ENCODE results near the gene AKAP12.
A peak's percentile ranks its signal among the peaks of the same experiment; 100 is the strongest.

The AKAP12 gene

GRCh38 chr6:151291722-151292059 lies 51.9 kb downstream of the AKAP12 start:
- H2AFZ ChIP-seq, result peak overlapping the region; percentile 35
- no peak overlapping the region for H3K4me3 ChIP-seq (ENCODE audit: low read depth, low read length)
- H3K27ac ChIP-seq, result no peak overlapping the region
- peak overlapping the region; percentile 1 for H3K4me2 ChIP-seq (ENCODE audit: low read length)
- no peaks in the 10 kb centered on the region for H3K79me2 ChIP-seq
- no peak for TF ChIP-seq CTCF (IDR thresholded peaks at IDR 0.05)
- H3K4me1 ChIP-seq, result peaks cover 19% of the 10 kb centered on the region
- no peaks in the 10 kb centered on the region for H3K36me3 ChIP-seq (ENCODE audit: control insufficient read depth, insufficient read depth, low read length)
- no peak overlapping the region for H3K9ac ChIP-seq
- H3K9me3 ChIP-seq (ENCODE audit: control insufficient read depth, low read length), result no peaks in the 10 kb centered on the region
- H3K27me3 ChIP-seq (ENCODE audit: control insufficient read depth, insufficient read depth, low read length), result no peaks in the 10 kb centered on the region

- no peak overlapping the region for H3K9ac ChIP-seq
- no peak overlapping the region for H3K27ac ChIP-seq
- H3K4me3 ChIP-seq (ENCODE audit: low read depth, low read length), result no peak overlapping the region
Observed at GRCh38 chr6:151292974-151293687, 53.4 kb downstream of the AKAP12 start.

DNA sequence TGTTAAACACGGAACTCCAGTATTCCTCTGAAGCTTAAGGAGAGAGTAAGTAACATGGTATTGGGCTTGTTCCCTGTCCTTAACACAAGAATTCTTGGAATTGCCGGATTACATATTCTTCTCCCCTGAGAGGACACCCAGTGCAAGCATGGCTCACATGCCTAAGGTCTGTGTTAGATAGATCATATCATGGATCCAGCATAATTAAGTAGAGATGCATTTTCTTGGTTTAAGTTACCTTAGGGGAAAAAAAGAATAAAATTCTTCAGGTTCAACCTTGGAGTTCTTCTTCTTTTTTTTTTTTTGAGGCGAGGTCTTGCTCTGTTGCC lies 53.9 kb downstream of the AKAP12 start:
- Histone ChIP-seq H3K27me3 (ENCODE audit: control insufficient read depth, insufficient read depth, low read length) (no peaks in the 10 kb centered on the region), H2AFZ (no peak overlapping the region), H3K9ac (no peak overlapping the region), H3K4me1 (peaks cover 19% of the 10 kb centered on the region), H3K36me3 (ENCODE audit: control insufficient read depth, insufficient read depth, low read length) (no peaks in the 10 kb centered on the region), H3K4me2 (ENCODE audit: low read length) (no peak overlapping the region), H3K4me3 (ENCODE audit: low read depth, low read length) (no peak overlapping the region), H3K79me2 (no peaks in the 10 kb centered on the region), H3K9me3 (ENCODE audit: control insufficient read depth, low read length) (no peaks in the 10 kb centered on the region), H3K27ac (no peak overlapping the region)
- no peak for TF ChIP-seq CTCF (IDR thresholded peaks at IDR 0.05)

More at GRCh38 chr6:151292974-151293687, 53.4 kb downstream of the AKAP12 start:
- Histone ChIP-seq H3K4me2 (ENCODE audit: low read length) (no peak overlapping the region), H3K27me3 (ENCODE audit: control insufficient read depth, insufficient read depth, low read length) (no peaks in the 10 kb centered on the region), H3K36me3 (ENCODE audit: control insufficient read depth, insufficient read depth, low read length) (no peaks in the 10 kb centered on the region), H3K9me3 (ENCODE audit: control insufficient read depth, low read length) (no peaks in the 10 kb centered on the region), H2AFZ (no peak overlapping the region), H3K79me2 (no peaks in the 10 kb centered on the region), H3K4me1 (peaks cover 19% of the 10 kb centered on the region)
- TF ChIP-seq CTCF (IDR thresholded peaks at IDR 0.05), result no peak

DNA sequence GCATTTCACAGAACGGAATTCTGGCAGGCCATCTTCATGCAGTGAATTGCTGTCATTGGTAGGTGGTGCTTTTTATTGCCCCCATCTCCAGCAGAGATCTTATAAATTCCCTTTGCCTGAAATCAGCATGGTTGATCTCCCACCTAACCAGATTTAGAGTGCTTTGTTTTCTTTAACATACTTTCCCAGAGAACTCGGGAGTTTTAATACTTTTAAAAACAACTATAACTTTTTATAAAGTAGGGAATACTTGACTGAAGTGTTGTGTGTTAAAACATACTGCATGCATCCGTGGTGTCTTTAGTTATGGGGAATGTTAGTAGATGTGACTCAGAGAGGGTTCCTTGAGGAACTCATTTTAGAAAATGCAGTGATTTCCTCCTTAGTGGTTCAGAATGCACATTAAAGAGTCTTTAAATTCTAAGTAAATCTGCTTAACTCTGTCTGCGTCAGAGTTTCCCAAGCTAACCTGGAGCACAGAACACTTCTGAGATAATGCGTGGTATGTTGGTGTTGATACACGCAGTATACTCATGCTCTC lies 54.9 kb downstream of the AKAP12 start:
- Histone ChIP-seq H3K27ac (no peak overlapping the region), H3K4me2 (ENCODE audit: low read length) (no peak overlapping the region), H3K9me3 (ENCODE audit: control insufficient read depth, low read length) (no peaks in the 10 kb centered on the region), H3K36me3 (ENCODE audit: control insufficient read depth, insufficient read depth, low read length) (no peaks in the 10 kb centered on the region), H3K79me2 (no peaks in the 10 kb centered on the region), H2AFZ (no peak overlapping the region), H3K4me3 (ENCODE audit: low read depth, low read length) (no peak overlapping the region), H3K4me1 (peaks cover 19% of the 10 kb centered on the region), H3K27me3 (ENCODE audit: control insufficient read depth, insufficient read depth, low read length) (no peaks in the 10 kb centered on the region), H3K9ac (no peak overlapping the region)
- TF ChIP-seq CTCF (IDR thresholded peaks at IDR 0.05), result no peak

GRCh38 chr6:151297886-151298285 lies 58.1 kb downstream of the AKAP12 start:
- no peaks in the 10 kb centered on the region for H3K4me1 ChIP-seq
- no peaks in the 10 kb centered on the region for H3K79me2 ChIP-seq
- no peak overlapping the region for H3K4me3 ChIP-seq (ENCODE audit: low read depth, low read length)
- H2AFZ ChIP-seq, result no peak overlapping the region
- H3K9me3 ChIP-seq (ENCODE audit: control insufficient read depth, low read length), result no peaks in the 10 kb centered on the region
- H3K9ac ChIP-seq, result no peak overlapping the region
- H3K4me2 ChIP-seq (ENCODE audit: low read length), result no peak overlapping the region
- no peaks in the 10 kb centered on the region for H3K36me3 ChIP-seq (ENCODE audit: control insufficient read depth, insufficient read depth, low read length)
- no peaks in the 10 kb centered on the region for H3K27me3 ChIP-seq (ENCODE audit: control insufficient read depth, insufficient read depth, low read length)
- H3K27ac ChIP-seq, result no peak overlapping the region
- TF ChIP-seq CTCF (IDR thresholded peaks at IDR 0.05), result no peak

Data from parathyroid adenoma (tissue), 2 donors.